ENCODE data around the gene XRCC4. TPM values are rescaled to one million over a fixed set of nuclear protein-coding genes. Genes with fewer than 3 reads are reported as not detected.
"Not testable (repeated sequence)": the region's sequence is repeated elsewhere in the genome, so short reads cannot be mapped to it uniquely, and the experiment has no call there.

The XRCC4 gene
- total and polyA plus RNA-seq, 11 donors: 3.3 to 50.5 (median 8.0) TPM

DNA sequence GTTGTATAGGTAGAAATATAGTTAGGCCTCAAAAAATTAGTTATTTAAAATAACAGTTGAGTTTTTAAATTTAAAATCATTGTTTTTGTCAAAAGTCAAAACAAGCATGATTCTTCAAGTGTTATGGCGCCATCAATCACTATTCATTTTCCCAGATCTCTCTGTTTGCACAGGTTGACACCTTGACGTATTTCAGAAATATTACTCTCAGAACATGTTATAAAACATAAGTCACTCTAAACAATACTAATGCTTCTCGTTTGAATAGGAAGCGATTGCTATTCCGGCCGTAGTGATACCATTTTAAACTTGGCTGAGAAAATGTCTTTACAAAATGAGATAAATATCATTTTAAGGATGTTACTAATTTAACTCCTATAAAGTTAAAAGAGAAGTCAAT, 268.1 kb downstream of the XRCC4 start:
- H3K36me3 ChIP-seq: no peaks in the 10 kb centered on the region
- DNase-seq (no peak), ATAC-seq (no peak)
- intact Hi-C loops (cut with DNase I): no loop called here
- peaks cover 0 to 39% (median 8%) of the 10 kb centered on the region in 12 donors for H3K9me3 ChIP-seq
- WGBS, 4 donors: 93 to 94% (median 94%) methylated on average over 6 of the region's 6 CpGs
- no peak overlapping the region for H3K27ac ChIP-seq
- H3K4me1 ChIP-seq: peaks cover 0 to 3% (median 0%) of the 10 kb centered on the region in 12 donors
- no peak overlapping the region for H3K4me3 ChIP-seq
- no peak for TF ChIP-seq POLR2A (IDR thresholded peaks at IDR 0.05)
- TF ChIP-seq, protein P1, sequence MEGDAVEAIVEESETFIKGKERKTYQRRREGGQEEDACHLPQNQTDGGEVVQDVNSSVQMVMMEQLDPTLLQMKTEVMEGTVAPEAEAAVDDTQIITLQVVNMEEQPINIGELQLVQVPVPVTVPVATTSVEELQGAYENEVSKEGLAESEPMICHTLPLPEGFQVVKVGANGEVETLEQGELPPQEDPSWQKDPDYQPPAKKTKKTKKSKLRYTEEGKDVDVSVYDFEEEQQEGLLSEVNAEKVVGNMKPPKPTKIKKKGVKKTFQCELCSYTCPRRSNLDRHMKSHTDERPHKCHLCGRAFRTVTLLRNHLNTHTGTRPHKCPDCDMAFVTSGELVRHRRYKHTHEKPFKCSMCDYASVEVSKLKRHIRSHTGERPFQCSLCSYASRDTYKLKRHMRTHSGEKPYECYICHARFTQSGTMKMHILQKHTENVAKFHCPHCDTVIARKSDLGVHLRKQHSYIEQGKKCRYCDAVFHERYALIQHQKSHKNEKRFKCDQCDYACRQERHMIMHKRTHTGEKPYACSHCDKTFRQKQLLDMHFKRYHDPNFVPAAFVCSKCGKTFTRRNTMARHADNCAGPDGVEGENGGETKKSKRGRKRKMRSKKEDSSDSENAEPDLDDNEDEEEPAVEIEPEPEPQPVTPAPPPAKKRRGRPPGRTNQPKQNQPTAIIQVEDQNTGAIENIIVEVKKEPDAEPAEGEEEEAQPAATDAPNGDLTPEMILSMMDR (IDR thresholded peaks at IDR 0.05): no peak
- H3K27me3 ChIP-seq: no peaks in the 10 kb centered on the region

DNA sequence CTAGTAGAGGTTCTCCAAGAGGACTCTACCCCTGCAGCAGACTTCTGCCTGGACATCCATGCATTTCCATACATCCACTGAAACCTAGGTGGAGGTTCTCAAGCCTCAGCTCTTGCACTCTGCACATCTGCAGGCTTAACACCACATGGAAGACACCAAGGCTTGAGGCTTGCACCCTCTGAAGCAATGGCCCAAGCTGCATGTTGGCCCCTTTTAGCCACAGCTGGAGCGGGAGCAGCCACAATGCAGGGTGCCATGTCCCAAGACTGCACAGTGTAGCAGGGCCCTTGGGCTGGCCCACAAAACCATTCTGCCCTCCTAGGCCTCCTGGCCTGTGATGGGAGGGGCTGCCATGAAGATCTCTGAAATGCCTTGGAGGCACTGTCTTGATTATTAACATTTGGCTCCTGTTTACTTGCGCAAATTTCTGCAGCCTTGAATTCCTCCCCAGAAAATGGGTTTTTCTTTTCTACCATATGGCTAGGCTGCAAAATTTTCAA, 271.0 kb downstream of the XRCC4 start:
- TF ChIP-seq POLR2A (IDR thresholded peaks at IDR 0.05): no peak
- Histone ChIP-seq H3K27ac (no peak overlapping the region), H3K4me1 (peaks cover 0 to 3% (median 0%) of the 10 kb centered on the region in 12 donors), H3K27me3 (no peaks in the 10 kb centered on the region), H3K9me3 (peaks cover 0 to 47% (median 9%) of the 10 kb centered on the region in 12 donors), H3K4me3 (no peak overlapping the region), H3K36me3 (no peaks in the 10 kb centered on the region)
- ATAC-seq (no peak), DNase-seq (no peak)
- WGBS, 4 donors: 90 to 99% (median 95%) methylated on average over 2 of the region's 2 CpGs
- intact Hi-C loops (cut with DNase I): no loop called here

DNA sequence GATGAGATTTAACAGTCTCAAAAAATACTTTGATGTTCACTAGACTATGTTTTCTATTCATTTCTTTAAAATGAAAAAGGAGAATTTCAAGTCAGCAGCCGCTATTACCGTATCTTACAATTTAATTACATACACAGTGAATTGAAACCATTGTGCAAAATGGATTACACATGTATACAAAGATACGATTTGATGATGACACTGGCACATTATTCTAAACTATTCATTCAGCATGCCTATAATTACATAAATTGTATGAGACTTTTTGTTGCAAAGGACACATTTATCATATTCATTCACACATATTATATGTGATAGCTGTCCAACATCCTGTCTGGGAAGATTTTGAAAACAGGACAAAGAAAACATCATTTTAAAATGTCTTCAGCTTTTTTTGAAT, 275.9 kb downstream of the XRCC4 start:
- TF ChIP-seq, protein P1 (IDR thresholded peaks at IDR 0.05): no peak
- TF ChIP-seq POLR2A (IDR thresholded peaks at IDR 0.05): no peak
- 88 to 91% (median 90%) methylated on average over 3 of the region's 3 CpGs for WGBS, 4 donors
- no peaks in the 10 kb centered on the region for H3K27me3 ChIP-seq
- no peak overlapping the region for H3K27ac ChIP-seq
- H3K9me3 ChIP-seq: peaks cover 0 to 29% (median 6%) of the 10 kb centered on the region in 12 donors
- ATAC-seq: no peak
- intact Hi-C loops (cut with DNase I): no loop called here
- no peaks in the 10 kb centered on the region for H3K36me3 ChIP-seq
- no peak for DNase-seq
- H3K4me3 ChIP-seq: no peak overlapping the region
- no peaks in the 10 kb centered on the region for H3K4me1 ChIP-seq

DNA sequence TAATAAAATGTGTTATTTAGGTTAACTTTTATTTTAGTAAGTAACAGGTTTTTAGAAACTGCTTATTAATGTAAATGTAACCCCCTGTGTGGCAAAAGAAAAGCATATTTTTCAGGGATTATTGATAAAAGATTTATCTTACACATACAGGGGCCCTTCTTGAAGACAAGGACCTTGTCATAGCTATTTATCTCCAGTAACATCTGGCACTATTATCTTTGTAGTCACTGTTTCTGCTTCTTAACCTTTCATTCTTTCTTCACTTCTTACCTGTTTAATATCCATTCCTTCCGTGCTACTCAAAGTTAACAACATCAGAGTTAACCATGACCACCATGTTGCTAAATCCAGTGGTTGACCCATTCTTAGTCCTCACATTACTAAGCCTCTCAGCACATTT, 276.4 kb downstream of the XRCC4 start:
- H3K4me1 ChIP-seq: no peaks in the 10 kb centered on the region
- 82 to 92% (median 89%) methylated on average over 1 of the region's 1 CpG for WGBS, 4 donors
- DNase-seq (no peak), ATAC-seq (no peak)
- H3K27me3 ChIP-seq: no peaks in the 10 kb centered on the region
- H3K9me3 ChIP-seq: peaks cover 0 to 23% (median 3%) of the 10 kb centered on the region in 12 donors
- no peak overlapping the region for H3K27ac ChIP-seq
- intact Hi-C loops (cut with DNase I): no loop called here
- TF ChIP-seq POLR2A (IDR thresholded peaks at IDR 0.05): no peak
- TF ChIP-seq, protein P1 (IDR thresholded peaks at IDR 0.05): no peak
- no peak overlapping the region for H3K4me3 ChIP-seq
- no peaks in the 10 kb centered on the region for H3K36me3 ChIP-seq

DNA sequence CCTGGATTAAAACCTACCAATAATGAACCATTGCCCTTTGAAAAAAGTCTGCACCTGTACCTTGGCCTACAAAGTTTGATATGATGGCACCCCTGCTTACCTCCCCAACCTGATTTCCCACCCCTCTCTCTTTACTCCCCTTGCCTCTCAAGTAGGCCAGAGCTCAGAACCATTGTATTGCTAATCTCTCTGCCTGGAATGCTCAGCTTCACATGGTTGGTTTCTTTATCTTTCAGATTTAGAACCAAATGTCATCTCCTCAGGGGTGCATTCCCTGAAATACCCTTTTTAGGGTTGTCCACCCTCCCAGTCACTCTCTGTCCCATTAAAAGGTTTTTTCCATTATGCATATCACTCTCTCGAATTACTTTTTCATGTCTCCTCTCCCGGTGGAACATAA, 277.6 kb downstream of the XRCC4 start:
- no peak for TF ChIP-seq POLR2A (IDR thresholded peaks at IDR 0.05)
- TF ChIP-seq, protein P1 (IDR thresholded peaks at IDR 0.05): no peak
- no peak overlapping the region for H3K4me3 ChIP-seq
- DNase-seq (no peak), ATAC-seq (no peak)
- intact Hi-C loops (cut with DNase I): no loop called here
- no peak overlapping the region for H3K27ac ChIP-seq
- no peaks in the 10 kb centered on the region for H3K27me3 ChIP-seq
- no peaks in the 10 kb centered on the region for H3K36me3 ChIP-seq
- no peaks in the 10 kb centered on the region for H3K4me1 ChIP-seq
- WGBS, 4 donors: 33 to 44% (median 37%) methylated on average over 2 of the region's 2 CpGs
- H3K9me3 ChIP-seq: peaks cover 0 to 13% (median 2%) of the 10 kb centered on the region in 12 donors

DNA sequence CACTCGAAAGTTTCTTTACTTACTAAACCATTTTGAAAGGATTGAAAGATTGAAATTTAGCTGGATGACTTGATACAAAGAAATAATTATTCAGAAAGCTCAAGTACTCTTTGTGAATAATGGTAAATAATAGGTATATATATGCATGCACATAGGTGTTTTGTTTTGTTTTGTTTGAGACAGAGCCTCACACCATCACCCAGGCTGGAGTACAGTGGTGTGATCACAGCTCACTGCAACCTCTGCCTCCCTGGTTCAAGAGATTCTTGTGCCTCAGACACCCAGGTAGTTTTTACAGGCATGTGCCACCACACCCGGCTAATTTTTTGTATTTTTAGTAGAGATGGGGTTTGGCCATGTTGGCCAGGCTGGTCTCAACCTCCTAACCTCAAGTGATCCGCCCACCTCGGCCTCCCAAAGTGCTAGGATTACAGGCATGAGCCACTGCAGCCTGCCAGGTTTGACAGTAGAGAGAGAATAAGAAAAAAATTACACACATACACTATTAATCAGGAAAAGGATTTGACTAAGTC, 278.2 kb downstream of the XRCC4 start:
- H3K27me3 ChIP-seq; ATAC-seq; H3K36me3 ChIP-seq; DNase-seq; H3K4me3 ChIP-seq; H3K27ac ChIP-seq; H3K4me1 ChIP-seq; intact Hi-C loops (cut with DNase I): not testable (repeated sequence)
- peaks cover 0 to 12% (median 1%) of the 10 kb centered on the region in 12 donors for H3K9me3 ChIP-seq
- 79 to 88% (median 81%) methylated on average over 4 of the region's 4 CpGs for WGBS, 4 donors

Data from heart left ventricle (tissue), 16 donors.